OCI-LY1 (cell line): Measurements from ENCODE around the gene HECA.

ENCODE experiments used
- EZH2 ChIP-seq: fragments of 200-600 bp; sonication (generic), shearing (Covaris generic); IDR thresholded peaks from 2 replicates; pipeline ENCODE4 v1.8.0; 2017; ENCODE audit warnings: borderline replicate concordance, mixed run types, mild to moderate bottlenecking, antibody characterized with exemption, low read length, moderate library complexity, mixed read lengths
- TF ChIP-seq, protein P1 (sequence below): fragments of 200-600 bp; sonication (generic), shearing (Covaris generic); IDR thresholded peaks from 2 replicates; pipeline ENCODE4 v1.5.1; 2017; ENCODE audit warnings: mild to moderate bottlenecking, antibody characterized with exemption, low read length, moderate library complexity, mixed read lengths

- TF ChIP-seq, protein P1, sequence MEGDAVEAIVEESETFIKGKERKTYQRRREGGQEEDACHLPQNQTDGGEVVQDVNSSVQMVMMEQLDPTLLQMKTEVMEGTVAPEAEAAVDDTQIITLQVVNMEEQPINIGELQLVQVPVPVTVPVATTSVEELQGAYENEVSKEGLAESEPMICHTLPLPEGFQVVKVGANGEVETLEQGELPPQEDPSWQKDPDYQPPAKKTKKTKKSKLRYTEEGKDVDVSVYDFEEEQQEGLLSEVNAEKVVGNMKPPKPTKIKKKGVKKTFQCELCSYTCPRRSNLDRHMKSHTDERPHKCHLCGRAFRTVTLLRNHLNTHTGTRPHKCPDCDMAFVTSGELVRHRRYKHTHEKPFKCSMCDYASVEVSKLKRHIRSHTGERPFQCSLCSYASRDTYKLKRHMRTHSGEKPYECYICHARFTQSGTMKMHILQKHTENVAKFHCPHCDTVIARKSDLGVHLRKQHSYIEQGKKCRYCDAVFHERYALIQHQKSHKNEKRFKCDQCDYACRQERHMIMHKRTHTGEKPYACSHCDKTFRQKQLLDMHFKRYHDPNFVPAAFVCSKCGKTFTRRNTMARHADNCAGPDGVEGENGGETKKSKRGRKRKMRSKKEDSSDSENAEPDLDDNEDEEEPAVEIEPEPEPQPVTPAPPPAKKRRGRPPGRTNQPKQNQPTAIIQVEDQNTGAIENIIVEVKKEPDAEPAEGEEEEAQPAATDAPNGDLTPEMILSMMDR: no peak
- TF ChIP-seq EZH2: no peak
Measured at GRCh38 chr6:139137706-139138105, 2.8 kb downstream of the HECA start.
